ELR (cell line): ENCODE results near the gene IPO11.
A peak's percentile ranks its signal among the peaks of the same experiment; 100 is the strongest.
"Not testable (repeated sequence)": the region's sequence is repeated elsewhere in the genome, so short reads cannot be mapped to it uniquely, and the experiment has no call there.

Experiments used
- DNase-seq: peaks from one replicate; pipeline ENCODE4 v3.0.0-alpha.2; 2015; ENCODE audit warnings: low read depth

Gene IPO11

DNA sequence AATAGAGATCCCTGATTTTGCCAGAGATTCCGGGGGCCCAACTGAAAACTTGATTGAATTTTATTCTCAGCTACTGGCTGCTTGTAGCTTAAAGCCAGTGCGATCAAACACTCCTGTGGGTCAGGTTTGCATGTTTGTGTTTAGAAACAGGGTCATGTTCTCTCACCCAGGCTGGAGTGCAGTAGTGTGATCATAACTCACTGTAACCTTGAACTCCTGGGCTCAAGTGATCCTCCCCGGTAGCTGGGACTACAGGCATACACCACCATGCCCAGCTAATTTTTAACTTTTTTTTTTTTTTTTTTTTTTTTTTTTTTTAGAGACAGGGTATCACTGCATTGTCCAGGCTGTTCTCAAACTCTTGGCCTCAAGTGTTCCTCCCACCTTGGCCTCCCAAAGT, 232.7 kb downstream of the IPO11 start:
- DNase-seq, result no peak

DNA sequence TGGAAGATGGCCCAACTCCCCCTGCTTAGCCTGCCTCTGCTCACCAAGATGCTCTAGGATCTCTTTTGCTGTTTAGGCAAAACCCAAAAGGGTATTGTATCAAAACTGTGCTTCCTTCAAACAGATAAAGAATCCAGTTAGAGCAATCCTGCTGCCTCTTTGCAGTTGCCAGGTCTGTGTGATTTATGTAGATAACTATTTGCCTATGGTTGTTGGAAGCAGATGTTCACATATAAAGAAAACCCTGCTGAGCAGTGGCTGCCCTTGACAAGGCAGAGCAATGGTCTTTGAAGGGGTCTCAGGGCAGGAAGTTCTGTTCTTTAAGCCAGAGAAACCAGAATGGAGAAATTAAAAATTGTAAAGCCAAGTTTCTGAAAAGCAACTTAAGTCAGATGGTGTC, 234.7 kb downstream of the IPO11 start:
- DNase-seq, result no peak

DNA sequence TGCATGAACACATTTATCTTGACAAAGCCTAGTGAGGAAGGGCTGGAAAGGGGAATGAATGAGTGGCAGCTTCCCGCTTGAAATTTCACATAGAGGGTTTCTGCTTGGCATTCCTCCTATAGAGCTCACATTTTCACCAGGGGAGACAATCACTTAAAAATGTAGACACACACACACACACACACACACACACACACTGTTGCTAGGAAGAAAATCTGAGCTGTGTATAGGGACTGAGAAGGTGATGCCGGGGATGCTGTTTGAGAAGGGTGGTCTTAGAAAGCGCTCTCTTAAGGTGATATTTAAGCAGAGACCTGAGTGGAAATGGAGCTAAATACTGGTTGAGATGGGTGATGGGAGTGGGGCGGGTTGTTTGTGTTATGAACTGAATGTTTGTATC, 236.5 kb downstream of the IPO11 start:
- DNase-seq, result no peak

DNA sequence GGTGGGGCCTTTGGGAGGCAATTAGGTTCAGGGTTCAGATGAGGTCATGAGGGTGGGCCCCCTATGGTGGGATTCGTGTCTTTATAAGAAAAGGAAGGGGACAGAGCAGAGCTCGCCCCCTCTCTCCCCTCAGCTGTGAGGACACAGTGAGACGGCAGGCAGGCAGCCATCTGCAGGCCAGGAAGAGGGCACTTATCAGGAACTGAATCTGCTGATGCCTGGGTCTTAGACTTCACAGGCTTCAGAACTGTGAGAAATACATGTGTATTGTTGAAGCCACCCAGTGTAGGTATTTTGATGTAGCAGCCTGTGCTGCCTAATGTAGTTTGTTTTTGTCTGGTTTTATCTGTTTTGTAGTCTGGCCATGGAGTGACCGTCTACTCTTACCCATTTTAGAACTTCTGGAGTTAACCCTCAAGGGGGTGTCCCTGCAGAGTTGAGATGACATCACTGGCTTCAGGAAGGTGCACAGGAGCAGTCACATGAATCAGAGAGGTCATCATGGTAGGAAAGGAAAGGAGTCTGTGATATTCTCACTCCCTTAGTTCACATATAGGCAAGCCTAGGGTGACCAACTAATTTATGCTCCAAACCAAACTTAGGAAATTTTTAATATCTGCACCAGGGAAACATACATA, 237.0 kb downstream of the IPO11 start:
- no peak for DNase-seq

DNA sequence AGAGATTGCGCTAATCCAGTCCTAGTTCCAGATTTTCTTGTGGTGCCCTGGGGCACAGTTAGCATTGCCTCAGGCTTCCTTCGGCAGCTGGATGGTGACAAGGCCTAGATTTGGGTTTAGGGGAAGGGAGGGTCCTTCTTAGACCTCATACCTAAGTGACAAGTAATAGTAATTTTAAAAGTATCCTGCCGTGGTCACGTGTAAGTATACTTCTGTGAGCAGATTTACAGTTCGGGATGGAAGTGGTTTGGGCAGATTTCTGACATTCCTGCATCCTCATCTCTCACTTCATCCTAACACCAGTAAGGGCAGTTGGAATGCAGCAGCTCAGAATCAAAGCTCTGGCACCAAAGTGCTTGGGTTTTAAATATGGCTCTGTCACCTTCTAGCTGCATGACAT, 237.6 kb downstream of the IPO11 start:
- DNase-seq, result peak; percentile 11

DNA sequence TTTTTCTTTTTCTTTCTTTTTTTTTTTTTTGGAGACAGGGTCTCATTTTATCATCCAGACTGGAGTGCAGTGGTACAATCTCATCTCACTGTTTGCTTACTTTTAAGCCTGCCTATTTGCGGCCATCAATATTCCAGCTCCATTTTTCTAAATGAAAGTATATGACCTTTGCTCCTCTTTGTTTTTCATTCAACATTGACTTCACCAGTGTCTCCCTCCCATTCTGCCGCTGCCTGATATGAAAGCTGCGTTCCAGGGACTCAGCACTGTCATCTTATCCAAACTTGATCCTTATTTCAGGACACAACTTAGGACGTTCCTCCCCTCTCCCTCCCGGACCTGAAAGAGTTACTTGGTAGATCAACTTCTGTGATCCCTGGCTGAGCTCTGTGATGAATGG, 239.7 kb downstream of the IPO11 start:
- no peak for DNase-seq

DNA sequence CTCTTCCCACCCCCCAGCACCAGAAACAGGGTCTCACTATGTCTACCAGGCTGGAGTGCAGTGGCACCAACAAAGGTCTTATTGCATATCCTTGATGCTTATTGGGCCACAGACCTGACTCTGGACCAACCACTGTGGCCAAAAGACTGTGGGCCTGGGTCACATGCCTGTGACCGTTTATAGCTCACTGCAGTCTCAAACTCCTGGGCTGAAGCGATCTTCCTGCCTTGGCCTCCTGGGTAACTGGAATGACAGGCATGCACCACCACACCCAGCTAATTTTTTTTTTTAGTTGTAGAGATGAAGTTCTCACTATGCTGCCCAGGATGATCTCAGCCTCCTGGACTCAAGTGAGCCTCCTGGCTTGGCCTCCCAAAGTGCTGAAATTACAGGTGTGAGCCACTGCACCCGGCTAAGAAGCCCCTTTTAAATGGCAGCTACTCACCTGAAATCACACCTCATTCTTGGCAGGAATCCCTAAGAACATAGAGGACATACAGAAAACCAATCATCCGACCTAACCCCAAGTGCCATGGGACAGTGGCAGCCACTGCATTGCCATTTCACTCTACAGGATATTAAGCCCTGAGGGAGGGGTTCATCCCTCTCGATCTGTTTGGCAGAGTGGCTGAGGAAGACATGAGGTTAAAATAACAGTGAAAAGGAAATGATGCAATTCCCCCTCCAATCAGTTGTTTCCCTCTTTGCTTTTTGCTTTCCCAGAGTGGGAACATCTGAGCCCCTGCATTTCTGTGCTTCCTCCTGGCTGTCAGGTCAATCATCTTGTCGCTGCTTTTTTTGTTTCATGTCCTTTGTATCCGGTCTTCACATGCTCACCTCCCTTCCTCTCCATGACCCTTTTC, 240.7 kb downstream of the IPO11 start:
- no peak for DNase-seq

DNA sequence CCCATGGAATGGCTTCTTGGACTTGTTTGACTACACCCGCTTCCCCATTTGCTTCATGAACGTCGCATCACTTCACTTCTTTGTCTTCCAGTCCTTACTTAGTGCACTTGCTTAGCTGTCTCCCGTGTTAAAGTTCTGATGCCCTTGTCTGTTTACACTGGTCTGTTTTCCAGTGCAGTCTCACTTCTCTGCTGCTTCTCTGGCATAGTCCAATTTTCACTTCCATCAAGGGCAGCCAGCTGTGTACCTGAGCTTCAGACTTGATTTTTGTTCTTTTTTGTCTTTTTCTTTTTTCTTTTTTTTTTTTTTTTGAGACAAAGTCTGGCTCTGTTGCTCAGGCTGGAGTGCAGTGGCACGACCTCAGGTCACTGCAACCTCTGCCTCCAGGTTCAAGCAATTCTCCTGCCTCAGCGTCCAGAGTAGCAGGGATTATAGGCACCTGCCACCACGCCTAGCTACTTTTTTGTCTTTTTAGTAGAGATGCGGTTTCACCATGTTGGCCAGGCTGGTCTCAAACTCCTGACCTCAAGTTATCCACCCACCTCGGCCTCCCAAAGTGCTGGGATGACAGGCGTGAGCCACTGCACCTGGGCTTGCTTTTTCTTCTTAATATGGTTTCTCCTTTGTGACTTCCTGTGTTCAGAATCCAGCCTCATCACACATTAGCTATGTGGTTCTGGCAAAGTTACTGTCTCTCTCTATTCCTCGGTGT, 241.5 kb downstream of the IPO11 start:
- no peak for DNase-seq

DNA sequence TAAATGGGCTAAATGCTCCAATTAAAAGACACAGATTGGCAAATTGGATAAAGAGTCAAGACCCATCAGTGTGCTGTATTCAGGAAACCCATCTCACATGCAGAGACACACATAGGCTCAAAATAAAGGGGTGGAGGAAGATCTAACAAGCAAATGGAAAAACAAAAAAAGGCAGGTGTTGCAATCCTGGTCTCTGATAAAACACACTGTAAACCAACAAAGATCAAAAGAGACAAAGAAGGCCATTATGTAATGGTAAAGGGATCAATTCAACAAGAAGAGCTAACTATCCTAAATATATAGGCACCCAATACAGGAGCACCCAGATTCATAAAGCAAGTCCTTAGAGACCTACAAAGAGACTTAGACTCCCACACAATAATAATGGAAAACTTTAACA, 245.2 kb downstream of the IPO11 start:
- DNase-seq, result not testable (repeated sequence)

DNA sequence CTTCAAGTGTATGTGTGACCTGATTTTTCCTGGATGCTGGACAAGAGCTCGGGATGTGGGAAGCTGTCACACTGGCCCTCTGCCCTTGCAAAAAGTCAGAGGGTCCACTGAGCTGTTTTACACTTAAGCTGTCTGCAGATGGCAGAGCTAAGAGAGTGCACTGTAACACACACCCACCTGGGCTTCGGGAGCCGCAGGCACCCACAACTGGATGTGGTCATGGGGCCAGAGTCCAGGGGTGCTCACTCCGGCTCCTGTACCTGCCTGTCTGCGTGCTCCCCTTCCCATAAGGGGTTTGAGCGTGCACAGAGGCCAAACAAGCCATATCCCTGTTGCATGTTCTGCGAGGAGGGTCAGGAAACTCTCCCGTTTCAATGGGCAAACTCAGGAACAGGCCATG, 248.6 kb downstream of the IPO11 start:
- no peak for DNase-seq

DNA sequence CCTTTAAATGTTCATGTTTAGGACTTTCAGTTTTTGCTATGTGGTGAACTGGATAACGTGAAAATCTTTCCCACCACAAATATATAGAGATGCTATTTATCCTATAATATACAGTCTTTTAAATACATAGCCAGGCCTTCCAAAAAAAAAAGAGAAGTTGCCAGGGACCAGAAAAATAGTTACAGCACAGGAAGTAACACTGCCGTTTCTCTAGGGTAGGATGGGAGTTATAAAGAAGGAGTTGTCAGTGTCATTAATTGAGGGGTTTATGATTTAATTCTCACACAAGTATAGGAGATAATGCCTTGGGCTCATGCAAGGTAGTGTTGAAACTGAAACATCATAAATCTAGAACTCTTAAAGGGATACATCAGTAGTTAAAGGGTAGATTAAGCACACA, 250.0 kb downstream of the IPO11 start:
- no peak for DNase-seq

DNA sequence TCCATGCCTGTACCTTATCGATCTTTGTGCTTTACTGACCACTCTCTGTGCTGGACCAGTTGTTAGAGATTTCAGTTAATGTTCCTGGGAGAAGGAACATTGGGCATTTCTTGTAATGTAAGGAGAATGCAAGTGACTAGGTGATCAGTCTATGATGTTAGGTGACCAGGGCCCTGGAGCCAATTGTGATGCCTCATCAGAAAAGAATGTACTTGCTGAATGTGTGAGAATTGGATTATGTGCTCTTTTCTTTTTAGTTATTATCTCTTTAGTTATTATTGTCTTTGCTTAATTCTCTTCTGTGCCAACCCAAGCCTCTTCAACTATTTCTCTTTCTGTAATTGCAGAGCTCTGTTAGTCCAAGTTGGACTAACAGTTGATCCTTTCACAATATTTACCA, 258.9 kb downstream of the IPO11 start:
- peak; percentile 10 for DNase-seq

DNA sequence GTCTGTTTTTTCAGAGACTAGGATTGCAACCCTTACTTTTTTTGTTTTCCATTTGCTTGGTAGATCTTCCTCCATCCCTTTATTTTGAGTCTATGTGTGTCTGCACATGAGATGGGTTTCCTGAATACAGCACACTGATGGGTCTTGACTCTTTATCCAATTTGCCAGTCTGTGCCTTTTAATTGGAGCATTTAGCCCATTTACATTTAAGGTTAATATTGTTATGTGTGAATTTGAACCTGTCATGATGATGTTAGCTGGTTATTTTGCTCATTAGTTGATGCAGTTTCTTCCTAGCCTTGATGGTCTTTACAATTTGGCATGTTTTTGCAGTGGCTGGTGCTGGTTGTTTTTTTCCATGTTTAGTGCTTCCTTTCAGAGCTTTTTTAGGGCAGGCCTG, 264.0 kb downstream of the IPO11 start:
- DNase-seq, result not testable (repeated sequence)
